ENCODE measurements around the gene TRAF4. TPM values are rescaled to one million over a fixed set of nuclear protein-coding genes. Genes with fewer than 3 reads are reported as not detected.

TRAF4 gene
- total RNA-seq, 1 donor from 2014 or later: 3.5 TPM

DNA sequence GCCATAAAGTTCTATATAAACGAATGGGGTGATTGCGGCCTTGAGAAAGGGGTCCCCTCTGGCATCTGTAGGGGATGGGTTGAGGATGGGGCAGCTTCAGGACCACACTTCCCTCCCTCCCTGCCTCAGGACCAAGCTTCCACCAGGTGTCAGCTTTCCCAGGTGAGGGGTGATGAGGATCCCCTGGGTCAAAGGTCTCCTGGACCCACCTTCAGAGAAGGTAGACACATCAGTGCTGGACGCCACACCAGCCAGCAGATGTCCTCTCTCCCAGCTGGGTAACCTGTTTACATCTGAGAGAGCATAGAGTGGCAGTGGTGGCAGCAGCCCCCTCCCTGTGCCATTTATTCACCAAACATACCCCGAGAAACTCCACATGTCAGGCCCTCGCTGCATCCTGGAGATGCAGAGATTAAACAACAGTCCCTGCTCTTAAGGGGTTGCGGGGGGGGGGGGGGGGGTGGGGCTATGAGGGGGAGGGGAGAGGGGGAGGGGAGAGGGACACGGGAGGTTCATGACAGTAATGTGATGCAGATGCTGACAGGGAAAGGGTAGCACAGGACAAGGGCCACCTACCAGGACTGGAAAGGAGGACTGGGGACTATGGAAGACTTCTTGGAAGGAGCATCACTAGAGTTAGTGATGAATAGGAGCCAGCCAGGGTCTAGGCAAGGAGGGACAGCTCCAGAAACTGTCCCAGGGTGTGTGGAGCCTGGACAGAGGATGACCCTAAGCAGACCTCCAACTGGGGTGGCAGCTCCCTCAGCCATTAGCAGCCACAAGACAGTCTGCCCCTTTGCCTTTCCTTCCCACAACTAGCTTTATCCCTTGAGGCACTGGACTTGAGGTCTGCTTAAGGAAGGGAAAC, 37.1 kb upstream of the TRAF4 start:
- no peak overlapping the region for H3K27ac ChIP-seq (replicated peaks)
- intact Hi-C loops (cut with micrococcal nuclease): no loop called here
- H3K9me3 ChIP-seq (replicated peaks): no peaks in the 10 kb centered on the region
- no peaks in the 10 kb centered on the region for H3K27me3 ChIP-seq (ENCODE audit: low read depth)
- H3K4me1 ChIP-seq: peaks cover 14% of the 10 kb centered on the region
- TF ChIP-seq, protein P1, sequence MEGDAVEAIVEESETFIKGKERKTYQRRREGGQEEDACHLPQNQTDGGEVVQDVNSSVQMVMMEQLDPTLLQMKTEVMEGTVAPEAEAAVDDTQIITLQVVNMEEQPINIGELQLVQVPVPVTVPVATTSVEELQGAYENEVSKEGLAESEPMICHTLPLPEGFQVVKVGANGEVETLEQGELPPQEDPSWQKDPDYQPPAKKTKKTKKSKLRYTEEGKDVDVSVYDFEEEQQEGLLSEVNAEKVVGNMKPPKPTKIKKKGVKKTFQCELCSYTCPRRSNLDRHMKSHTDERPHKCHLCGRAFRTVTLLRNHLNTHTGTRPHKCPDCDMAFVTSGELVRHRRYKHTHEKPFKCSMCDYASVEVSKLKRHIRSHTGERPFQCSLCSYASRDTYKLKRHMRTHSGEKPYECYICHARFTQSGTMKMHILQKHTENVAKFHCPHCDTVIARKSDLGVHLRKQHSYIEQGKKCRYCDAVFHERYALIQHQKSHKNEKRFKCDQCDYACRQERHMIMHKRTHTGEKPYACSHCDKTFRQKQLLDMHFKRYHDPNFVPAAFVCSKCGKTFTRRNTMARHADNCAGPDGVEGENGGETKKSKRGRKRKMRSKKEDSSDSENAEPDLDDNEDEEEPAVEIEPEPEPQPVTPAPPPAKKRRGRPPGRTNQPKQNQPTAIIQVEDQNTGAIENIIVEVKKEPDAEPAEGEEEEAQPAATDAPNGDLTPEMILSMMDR (IDR thresholded peaks at IDR 0.05; ENCODE audit: borderline replicate concordance): no peak
- no peak overlapping the region for H3K4me3 ChIP-seq
- no peak for DNase-seq
- peaks cover 18% of the 10 kb centered on the region for H3K36me3 ChIP-seq

DNA sequence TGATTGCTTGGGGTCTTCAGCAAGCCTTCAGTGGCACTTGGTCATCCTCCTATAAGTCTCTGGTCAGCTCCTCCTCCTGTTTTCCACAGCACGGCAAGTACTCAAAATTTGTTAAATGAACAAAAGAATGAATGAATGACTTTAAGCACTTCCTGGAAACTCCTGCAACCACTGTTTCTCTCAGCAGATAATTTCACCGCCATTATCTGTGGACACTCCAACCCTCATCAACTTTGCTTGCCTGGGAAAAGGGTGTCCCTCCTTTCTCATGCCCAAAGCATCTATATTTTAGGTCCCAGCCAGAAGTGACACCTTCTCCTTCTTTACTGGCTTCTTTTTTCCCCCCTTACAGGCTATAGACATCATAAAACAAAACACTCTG, 36.5 kb upstream of the TRAF4 start:
- DNase-seq: no peak
- Histone ChIP-seq H3K27me3 (ENCODE audit: low read depth) (no peaks in the 10 kb centered on the region), H3K4me1 (peaks cover 20% of the 10 kb centered on the region), H3K9me3 (replicated peaks) (no peaks in the 10 kb centered on the region), H3K36me3 (peaks cover 12% of the 10 kb centered on the region), H3K4me3 (no peak overlapping the region), H3K27ac (replicated peaks) (no peak overlapping the region)
- TF ChIP-seq, protein P1 (IDR thresholded peaks at IDR 0.05; ENCODE audit: borderline replicate concordance): no peak
- intact Hi-C loops (cut with micrococcal nuclease): no loop called here

GRCh38 chr17:28710861-28711722, 32.7 kb upstream of the TRAF4 start:
- Histone ChIP-seq H3K4me1 (peaks cover 29% of the 10 kb centered on the region), H3K27me3 (ENCODE audit: low read depth) (no peaks in the 10 kb centered on the region), H3K27ac (replicated peaks) (peak overlapping the region; percentile 95), H3K36me3 (peaks cover 18% of the 10 kb centered on the region), H3K9me3 (replicated peaks) (no peaks in the 10 kb centered on the region), H3K4me3 (peak overlapping the region; percentile 79)
- TF ChIP-seq, protein P1 (IDR thresholded peaks at IDR 0.05; ENCODE audit: borderline replicate concordance): no peak
- peak; percentile 90 for DNase-seq
- intact Hi-C loops (cut with micrococcal nuclease): no loop called here

- intact Hi-C loops (cut with micrococcal nuclease): no loop called here
- Histone ChIP-seq H3K4me1 (peaks cover 35% of the 10 kb centered on the region), H3K4me3 (peak within 1 kb of the TSS; percentile 79), H3K9me3 (replicated peaks) (no peaks in the 10 kb centered on the region), H3K36me3 (peaks cover 18% of the 10 kb centered on the region), H3K27me3 (ENCODE audit: low read depth) (peaks cover 2% of the 10 kb centered on the region), H3K27ac (replicated peaks) (peak within 1 kb of the TSS; percentile 95)
- DNase-seq: no peak
- TF ChIP-seq, protein P1 (IDR thresholded peaks at IDR 0.05; ENCODE audit: borderline replicate concordance): no peak
Measured at GRCh38 chr17:28711723-28712031, 32.1 kb upstream of the TRAF4 start, which contains the start of gene PROCA1. Gene PROCA1, minus strand, starts transcription at chr17:28711888. Its CDS starts 228 bp downstream, at chr17:28711660.

DNA sequence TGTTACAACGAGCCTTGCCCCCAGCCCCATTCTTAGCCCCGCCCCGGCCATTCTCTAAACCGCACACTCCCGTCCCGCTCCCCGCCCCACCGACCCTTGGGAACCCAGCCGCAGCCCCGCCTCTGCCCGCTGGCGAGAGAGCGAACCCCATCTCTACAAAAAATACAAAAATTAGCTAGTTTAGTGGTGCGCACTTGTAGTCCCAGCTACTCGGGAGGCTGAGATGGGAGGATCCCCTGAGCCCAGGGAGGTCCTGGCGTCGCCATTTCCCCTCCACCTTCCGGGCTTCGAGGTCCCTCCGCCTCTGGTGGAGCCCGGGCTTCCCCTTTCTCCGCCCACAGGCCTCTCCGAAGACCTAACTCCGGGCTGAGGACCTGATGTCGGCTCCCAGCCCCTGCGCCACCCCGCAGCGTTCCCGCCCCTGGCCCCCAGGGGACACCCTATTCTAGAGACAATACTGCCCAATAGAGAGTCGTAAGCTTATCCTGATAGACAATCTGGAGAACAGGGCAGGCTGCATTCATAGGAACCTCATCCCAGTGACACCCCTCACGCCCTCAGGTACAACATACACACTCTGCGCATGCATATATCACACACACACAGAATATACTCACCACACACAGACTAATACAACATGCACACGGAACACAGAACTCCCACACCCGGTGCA, 31.6 kb upstream of the TRAF4 start:
- intact Hi-C loops (cut with micrococcal nuclease): no loop called here
- DNase-seq: peak; percentile 63
- Histone ChIP-seq H3K4me1 (peaks cover 40% of the 10 kb centered on the region), H3K27ac (replicated peaks) (peak overlapping the region; percentile 95), H3K9me3 (replicated peaks) (no peaks in the 10 kb centered on the region), H3K36me3 (peaks cover 18% of the 10 kb centered on the region), H3K4me3 (peak overlapping the region; percentile 79), H3K27me3 (ENCODE audit: low read depth) (peaks cover 7% of the 10 kb centered on the region)
- TF ChIP-seq, protein P1 (IDR thresholded peaks at IDR 0.05; ENCODE audit: borderline replicate concordance): no peak

Data from left ventricle myocardium inferior (tissue), 1 donor.